Natural killer cell treated with Interleukin-12 subunit alpha and Interleukin-12 subunit beta and Interleukin-15 and Interleukin-18, amount 100 ng/mL, for 72 hours (primary cell): Measurements from ENCODE around the gene CTNNBL1. TPM values are rescaled to one million over a fixed set of nuclear protein-coding genes. Genes with fewer than 3 reads are reported as not detected.
"Not testable (repeated sequence)": the region's sequence is repeated elsewhere in the genome, so short reads cannot be mapped to it uniquely, and the experiment has no call there.

Source experiments
- ATAC-seq, 2 donors: fragments of 150-1000 bp; cut with Tn5 transposase in 1 of 2; sonication (Bioruptor Pico), chemical (Tn5 transposase) in 1 of 2; 2 replicates each; pipeline ENCODE4 v1.10.0; 2021
- DNase-seq: peaks from one replicate; pipeline ENCODE4 v3.0.0; 2022; ENCODE audit warnings: low spot score
- H3K27ac Mint-ChIP-seq, 2 donors: 1 replicate in 1 of 2; 2 replicates in 1 of 2; pipeline ENCODE4 v1.8.0; 2022; ENCODE audit warnings: mixed read lengths in 2 of 2, mild to moderate bottlenecking in 1 of 2, moderate library complexity in 1 of 2
- H3K27me3 Mint-ChIP-seq, 2 donors: 1 replicate in 1 of 2; 2 replicates in 1 of 2; pipeline ENCODE4 v1.8.0; 2022; ENCODE audit warnings: mixed read lengths in 2 of 2
- H3K36me3 Mint-ChIP-seq: one replicate; pipeline ENCODE4 v1.8.0; 2022; ENCODE audit warnings: mixed read lengths
- H3K4me1 Mint-ChIP-seq, 2 donors: 1 replicate in 1 of 2; 2 replicates in 1 of 2; pipeline ENCODE4 v1.8.0; 2022; ENCODE audit warnings: low read depth in 2 of 2, mixed read lengths in 2 of 2, mild to moderate bottlenecking in 1 of 2
- H3K4me3 Mint-ChIP-seq: one replicate; pipeline ENCODE4 v1.8.0; 2022; ENCODE audit warnings: mixed read lengths
- H3K9me3 Mint-ChIP-seq: 2 replicates; pipeline ENCODE4 v1.8.0; 2022; ENCODE audit warnings: mixed read lengths
- total RNA-seq, 2 donors: library from RNA; stranded (reverse); gene quantifications; one replicate each; pipeline ENCODE4 v1.2.3, GENCODE V29; 2022

CTNNBL1 gene
- total RNA-seq, 2 donors from 2014 or later = 80.9 to 95.9 TPM

DNA sequence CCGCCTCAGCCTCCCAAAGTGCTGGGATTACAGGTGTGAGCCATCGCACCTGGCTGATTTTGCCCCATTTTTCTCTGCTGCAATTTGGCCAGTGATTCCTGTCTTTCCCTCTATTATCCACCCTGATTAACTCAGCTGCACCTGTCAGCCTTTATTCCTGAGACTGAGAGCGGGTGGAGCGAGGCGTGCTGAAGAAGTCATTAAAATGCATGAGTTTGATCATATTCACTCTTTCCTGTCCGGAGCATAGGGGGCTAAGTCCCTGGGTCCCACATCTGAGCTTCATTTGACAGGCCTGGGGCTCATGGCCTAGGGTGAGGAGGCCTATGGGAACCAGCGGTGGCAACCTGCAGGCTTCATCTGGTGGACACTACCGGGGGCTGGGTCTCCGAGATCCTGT lies 25.7 kb upstream of the CTNNBL1 start:
- H3K27ac Mint-ChIP-seq = no peak overlapping the region
- H3K36me3 Mint-ChIP-seq = peaks cover 6% of the 10 kb centered on the region
- no peak for DNase-seq
- no peak for ATAC-seq
- peaks cover 4 to 7% of the 10 kb centered on the region in 2 donors for H3K4me1 Mint-ChIP-seq
- no peaks in the 10 kb centered on the region for H3K9me3 Mint-ChIP-seq
- H3K27me3 Mint-ChIP-seq = peaks cover 22 to 33% of the 10 kb centered on the region in 2 donors
- H3K4me3 Mint-ChIP-seq = no peak overlapping the region

DNA sequence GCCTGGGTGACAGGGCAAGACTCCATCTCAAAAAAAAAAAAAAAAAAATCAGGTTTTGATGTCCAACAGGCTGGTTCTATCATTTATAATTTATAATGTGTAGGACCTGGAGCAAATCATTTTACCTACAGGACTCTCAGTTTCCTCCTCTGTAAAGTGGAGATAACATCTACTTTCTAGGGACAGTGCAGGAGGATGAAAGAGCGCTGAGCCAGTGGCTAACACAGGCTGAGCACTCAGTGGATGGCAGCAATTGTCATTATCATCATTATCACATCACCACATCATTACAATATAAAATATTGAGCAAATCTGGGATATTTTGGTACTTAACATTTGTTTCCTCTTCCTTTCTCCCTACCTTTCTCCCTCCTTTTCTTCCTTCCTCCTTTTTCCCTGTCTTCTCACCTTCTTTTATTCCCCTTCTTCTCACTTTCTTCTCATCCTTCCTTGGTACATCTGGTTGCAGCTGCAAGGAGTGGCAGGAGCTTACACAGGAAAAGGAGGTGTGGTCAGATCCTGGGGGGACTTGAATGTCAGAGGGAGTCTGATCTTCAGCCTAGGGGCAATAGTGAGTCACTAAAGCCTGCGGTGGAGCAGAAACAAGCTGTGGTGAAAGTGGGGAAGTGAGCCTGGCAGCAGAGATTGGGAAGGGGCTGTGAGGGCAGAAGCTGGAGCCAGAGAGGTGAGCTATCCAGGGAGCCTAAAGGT lies 24.6 kb upstream of the CTNNBL1 start:
- H3K4me3 Mint-ChIP-seq = no peak overlapping the region
- peaks cover 23 to 33% of the 10 kb centered on the region in 2 donors for H3K27me3 Mint-ChIP-seq
- peaks cover 6% of the 10 kb centered on the region for H3K36me3 Mint-ChIP-seq
- no peaks in the 10 kb centered on the region for H3K9me3 Mint-ChIP-seq
- ATAC-seq (peak; percentile 51 to 52), DNase-seq (no peak)
- no peak overlapping the region for H3K27ac Mint-ChIP-seq
- H3K4me1 Mint-ChIP-seq = peaks cover 4 to 7% of the 10 kb centered on the region in 2 donors

DNA sequence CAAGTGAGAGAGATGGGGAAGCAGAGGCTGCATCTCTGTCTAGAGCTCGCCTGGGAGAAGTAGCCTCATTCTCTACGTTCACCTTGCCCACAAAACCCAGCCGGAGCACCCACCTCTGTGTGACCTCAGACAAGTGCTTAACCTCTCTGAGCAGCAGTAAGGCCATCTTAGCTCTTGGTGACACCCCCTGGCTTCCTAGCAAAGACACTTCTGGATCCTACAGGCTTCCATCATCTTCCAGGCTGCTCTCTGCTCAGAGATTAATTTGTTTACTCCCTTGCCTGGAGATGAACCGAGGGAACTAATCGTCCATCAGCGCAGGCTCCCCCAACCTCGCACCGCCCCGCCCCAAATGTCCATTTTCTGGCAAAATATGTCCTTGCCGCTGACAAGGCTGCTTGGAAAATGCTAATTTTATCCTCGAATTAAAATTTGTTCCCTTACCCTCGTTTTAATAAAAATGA lies 24.0 kb upstream of the CTNNBL1 start:
- Mint-ChIP-seq H3K27me3 (peaks cover 22 to 36% of the 10 kb centered on the region in 2 donors), H3K27ac (no peak overlapping the region), H3K36me3 (peaks cover under 1% of the 10 kb centered on the region), H3K4me1 (peaks cover 4 to 7% of the 10 kb centered on the region in 2 donors), H3K9me3 (no peaks in the 10 kb centered on the region), H3K4me3 (no peak overlapping the region)
- DNase-seq (no peak), ATAC-seq (no peak)

DNA sequence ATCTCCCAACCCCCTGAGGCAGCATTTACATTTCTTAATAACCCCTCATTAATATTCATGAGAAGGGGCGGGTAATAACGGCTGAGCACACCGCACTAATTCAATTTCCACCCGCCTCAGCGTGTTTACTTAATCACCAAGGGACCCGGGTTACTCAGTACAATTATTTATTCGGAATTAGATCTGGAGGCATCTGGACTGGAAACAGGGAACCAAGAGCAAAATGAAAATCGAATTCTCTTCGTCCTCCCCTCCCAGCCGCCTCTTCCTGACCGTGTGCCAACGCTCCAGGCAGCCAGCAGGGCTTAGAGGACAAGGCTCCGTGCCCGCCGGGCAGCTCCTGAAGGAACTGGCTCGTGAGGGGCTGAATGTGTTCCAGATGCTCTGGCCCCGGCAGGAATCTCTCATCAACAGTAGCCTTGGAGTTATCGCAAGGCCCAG lies 23.5 kb upstream of the CTNNBL1 start:
- Mint-ChIP-seq H3K27me3 (peaks cover 24 to 36% of the 10 kb centered on the region in 2 donors), H3K36me3 (no peaks in the 10 kb centered on the region), H3K4me1 (peaks cover 4 to 7% of the 10 kb centered on the region in 2 donors), H3K9me3 (no peaks in the 10 kb centered on the region), H3K4me3 (no peak overlapping the region), H3K27ac (no peak overlapping the region)
- DNase-seq = no peak
- ATAC-seq = no peak

DNA sequence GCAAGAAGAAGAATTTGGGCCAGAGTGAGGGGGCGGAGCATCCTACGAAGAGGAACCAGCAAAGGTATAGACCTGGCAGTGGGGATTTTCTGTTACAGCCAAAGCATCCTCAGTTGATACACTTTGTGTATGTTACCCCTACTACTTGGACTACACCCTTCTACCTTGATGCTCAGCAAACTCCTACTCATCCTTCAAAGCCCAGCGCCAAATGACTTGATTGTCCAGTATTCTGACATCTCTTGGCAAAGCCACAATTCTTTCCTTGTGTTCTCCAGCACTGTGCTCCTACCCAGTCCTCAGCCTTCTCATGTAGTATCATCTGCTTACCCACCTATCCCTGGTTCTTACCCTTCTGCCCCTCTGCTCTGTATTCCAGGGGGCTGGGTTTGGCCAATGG lies 21.7 kb upstream of the CTNNBL1 start:
- Mint-ChIP-seq H3K9me3 (no peaks in the 10 kb centered on the region), H3K4me1 (peaks cover 4 to 7% of the 10 kb centered on the region in 2 donors), H3K36me3 (no peaks in the 10 kb centered on the region), H3K27me3 (peaks cover 40 to 41% of the 10 kb centered on the region in 2 donors), H3K27ac (no peak overlapping the region), H3K4me3 (no peak overlapping the region)
- DNase-seq (no peak), ATAC-seq (no peak)

DNA sequence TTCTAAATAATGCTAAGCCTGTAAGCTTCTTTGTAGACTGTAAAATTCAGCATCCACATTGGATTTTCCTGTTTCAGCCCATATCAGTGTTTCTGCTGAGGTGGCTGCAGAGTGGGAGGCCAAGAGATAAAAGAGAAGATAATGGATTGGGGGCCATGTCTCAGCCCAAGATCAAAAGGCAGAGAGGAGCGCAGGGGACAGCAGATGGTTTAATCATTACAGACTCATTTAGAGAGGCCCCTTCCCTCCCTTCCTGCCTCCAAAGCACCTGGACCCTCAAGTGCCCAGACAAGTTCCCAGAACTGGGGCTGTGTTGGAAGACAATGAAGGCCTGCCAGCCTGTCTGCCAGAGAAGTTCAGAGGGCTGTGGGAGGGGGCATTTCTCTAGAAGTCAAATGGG lies 20.4 kb upstream of the CTNNBL1 start:
- DNase-seq = no peak
- ATAC-seq = no peak
- no peaks in the 10 kb centered on the region for H3K36me3 Mint-ChIP-seq
- peaks cover 50 to 54% of the 10 kb centered on the region in 2 donors for H3K27me3 Mint-ChIP-seq
- H3K4me1 Mint-ChIP-seq = peaks cover 4 to 7% of the 10 kb centered on the region in 2 donors
- H3K9me3 Mint-ChIP-seq = no peaks in the 10 kb centered on the region
- no peak overlapping the region for H3K4me3 Mint-ChIP-seq
- no peak overlapping the region for H3K27ac Mint-ChIP-seq

DNA sequence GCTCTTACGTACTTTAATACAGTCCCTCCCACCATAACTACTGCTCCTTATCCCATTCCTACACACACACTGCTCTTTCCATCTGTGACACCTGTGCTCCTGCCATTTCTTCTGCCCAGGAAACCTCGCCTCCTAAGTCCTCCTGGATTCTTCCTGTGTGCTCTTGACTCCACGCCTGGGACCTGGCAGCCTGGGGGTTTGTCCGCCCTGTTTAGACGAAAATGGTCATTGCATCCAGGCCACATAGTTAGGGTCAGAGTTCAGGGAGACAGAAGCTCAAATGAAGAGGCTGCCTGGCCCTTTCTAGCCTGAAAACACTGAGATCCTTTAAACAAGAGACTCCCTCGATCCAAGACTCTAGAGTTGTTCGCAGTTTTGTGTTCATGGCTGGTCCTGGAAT lies 17.4 kb upstream of the CTNNBL1 start:
- H3K27me3 Mint-ChIP-seq = peaks cover 39 to 51% of the 10 kb centered on the region in 2 donors

DNA sequence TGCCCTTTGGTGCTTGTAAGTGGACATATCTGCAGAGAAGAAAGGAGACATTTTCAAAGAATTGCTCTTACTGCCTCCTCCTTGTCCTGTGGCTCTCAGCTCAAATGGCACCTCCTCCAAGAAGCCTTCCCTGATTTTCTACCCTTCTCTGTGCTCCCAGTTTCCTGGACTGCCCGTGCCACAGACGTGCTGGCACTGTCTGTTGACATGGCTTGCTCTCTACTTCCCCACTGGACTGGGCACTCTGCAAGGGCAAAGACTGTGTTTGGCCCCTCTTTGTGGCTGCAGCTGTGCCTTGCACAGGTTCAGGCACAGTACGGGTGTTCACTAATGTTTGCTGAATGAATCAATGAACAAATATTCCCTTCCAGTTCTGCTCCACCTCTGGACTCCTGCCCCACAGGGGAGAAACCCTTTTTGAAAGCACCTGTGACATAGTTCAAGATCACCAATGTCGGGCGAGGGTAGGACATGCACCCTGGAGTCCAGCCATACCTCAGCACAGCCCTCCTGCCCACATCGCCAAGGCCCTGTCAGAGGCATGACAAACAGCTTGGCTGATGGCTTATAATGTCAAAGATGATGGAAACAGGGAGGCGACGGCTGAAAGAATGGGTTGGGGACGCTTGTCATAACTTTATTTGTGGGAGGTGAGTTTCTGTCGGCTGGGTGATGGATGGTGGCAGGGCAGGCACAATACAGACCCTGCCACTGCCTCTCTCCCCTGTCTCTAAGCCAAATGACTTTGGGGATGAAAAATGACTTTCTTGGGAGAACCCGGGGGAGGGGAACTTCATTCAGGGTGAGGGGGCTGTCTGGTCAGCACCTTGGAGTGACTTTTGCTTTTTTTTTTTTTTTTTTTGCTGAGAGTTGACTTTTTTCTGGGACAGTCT lies 15.6 kb upstream of the CTNNBL1 start:
- peaks cover 0 to 2% of the 10 kb centered on the region in 2 donors for H3K4me1 Mint-ChIP-seq
- H3K27me3 Mint-ChIP-seq = peaks cover 31 to 61% of the 10 kb centered on the region in 2 donors
- DNase-seq = no peak
- H3K4me3 Mint-ChIP-seq = no peak overlapping the region
- H3K9me3 Mint-ChIP-seq = no peaks in the 10 kb centered on the region
- no peaks in the 10 kb centered on the region for H3K36me3 Mint-ChIP-seq
- peak in 1 of 2 donors; percentile 41 for ATAC-seq
- no peak overlapping the region for H3K27ac Mint-ChIP-seq

More for the DNA sequence above, 17.4 kb upstream of the CTNNBL1 start:
- Mint-ChIP-seq H3K4me1 (peaks cover 0 to 2% of the 10 kb centered on the region in 2 donors), H3K36me3 (no peaks in the 10 kb centered on the region), H3K4me3 (no peak overlapping the region), H3K27ac (no peak overlapping the region), H3K9me3 (no peaks in the 10 kb centered on the region)
- DNase-seq (no peak), ATAC-seq (no peak)

DNA sequence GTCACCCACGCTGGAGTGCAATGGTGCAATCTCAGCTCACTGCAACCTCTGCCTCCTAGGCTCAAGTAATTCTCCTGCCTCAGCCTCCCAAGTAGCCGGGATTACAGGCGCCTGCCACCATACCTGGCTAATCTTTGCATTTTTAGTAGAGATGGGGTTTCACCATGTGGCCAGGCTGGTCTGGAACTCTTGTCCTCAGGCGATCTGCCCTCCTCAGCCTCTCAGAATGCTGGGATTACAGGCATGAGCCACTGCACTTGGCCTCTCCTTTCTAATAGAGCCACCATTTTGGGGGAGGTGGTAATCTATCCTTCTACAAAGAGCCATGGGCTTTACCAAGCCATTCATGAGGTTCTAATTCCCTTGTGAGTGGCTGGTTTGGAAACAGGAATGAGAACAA lies 14.1 kb upstream of the CTNNBL1 start:
- H3K9me3 Mint-ChIP-seq, H3K27ac Mint-ChIP-seq, DNase-seq, ATAC-seq, H3K36me3 Mint-ChIP-seq, H3K4me1 Mint-ChIP-seq, H3K4me3 Mint-ChIP-seq: not testable (repeated sequence)
- peaks cover 26 to 52% of the 10 kb centered on the region in 2 donors for H3K27me3 Mint-ChIP-seq

DNA sequence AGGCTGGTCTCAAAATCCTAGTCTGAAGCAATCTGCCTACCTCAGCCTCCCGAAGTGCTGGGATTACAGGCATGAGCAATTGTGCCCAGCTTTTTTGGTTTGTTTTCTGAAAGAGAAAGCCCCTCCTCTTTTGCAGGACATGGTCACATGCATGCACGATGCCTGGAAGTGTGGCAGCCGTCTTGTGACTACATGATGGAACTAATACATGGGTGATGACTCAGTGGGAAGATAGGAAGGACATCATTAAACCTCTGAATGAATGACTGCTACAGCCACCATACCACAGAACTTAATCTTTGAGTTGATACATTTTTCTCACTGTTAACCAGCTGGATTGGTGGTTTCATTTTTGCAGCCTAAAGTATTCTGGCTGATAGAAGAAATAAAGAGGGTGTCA lies 13.4 kb upstream of the CTNNBL1 start:
- DNase-seq = no peak
- no peaks in the 10 kb centered on the region for H3K9me3 Mint-ChIP-seq
- peaks cover 24 to 55% of the 10 kb centered on the region in 2 donors for H3K27me3 Mint-ChIP-seq
- no peaks in the 10 kb centered on the region for H3K36me3 Mint-ChIP-seq
- peaks cover 2 to 4% of the 10 kb centered on the region in 2 donors for H3K4me1 Mint-ChIP-seq
- H3K4me3 Mint-ChIP-seq = no peak overlapping the region
- no peak overlapping the region for H3K27ac Mint-ChIP-seq
- ATAC-seq = no peak

DNA sequence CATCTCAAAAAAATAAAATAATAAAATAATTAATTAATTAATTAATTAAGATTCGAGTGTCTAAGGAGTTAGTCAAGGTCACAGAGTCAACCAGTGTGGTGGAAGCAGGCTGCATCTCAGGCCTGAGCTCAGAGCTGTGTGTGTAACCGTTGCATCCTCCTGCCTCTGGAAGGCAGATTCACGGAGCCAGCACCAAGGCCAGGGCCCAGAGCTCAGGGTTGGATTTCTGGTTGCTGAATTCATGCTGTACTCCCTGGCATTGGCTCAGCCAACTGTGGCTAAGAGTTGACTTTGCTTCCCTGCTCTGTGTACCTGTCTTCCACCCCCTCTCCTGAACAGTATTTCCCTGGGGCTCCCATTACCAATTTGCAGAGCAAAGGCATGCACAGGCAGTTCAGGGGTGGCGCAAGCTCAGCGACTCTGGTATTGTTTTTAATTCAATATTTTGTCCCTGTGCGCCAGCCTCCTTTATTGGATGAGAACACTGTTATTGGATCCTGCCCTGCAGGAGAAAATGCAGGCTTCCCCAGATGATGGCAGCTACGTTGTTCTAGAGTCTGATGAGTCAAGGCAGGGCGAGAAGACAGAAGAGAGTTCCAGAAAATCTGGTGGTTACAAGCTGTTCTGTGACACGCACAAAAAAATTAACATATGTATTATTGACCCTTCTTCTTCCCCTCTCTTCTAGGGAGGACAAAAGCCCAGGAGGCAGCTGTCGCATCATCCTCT lies 12.3 kb upstream of the CTNNBL1 start:
- no peak overlapping the region for H3K27ac Mint-ChIP-seq
- ATAC-seq (no peak), DNase-seq (no peak)
- no peaks in the 10 kb centered on the region for H3K36me3 Mint-ChIP-seq
- H3K27me3 Mint-ChIP-seq = peaks cover 20 to 45% of the 10 kb centered on the region in 2 donors
- no peaks in the 10 kb centered on the region for H3K9me3 Mint-ChIP-seq
- H3K4me1 Mint-ChIP-seq = peaks cover 6 to 9% of the 10 kb centered on the region in 2 donors
- H3K4me3 Mint-ChIP-seq = no peak overlapping the region

DNA sequence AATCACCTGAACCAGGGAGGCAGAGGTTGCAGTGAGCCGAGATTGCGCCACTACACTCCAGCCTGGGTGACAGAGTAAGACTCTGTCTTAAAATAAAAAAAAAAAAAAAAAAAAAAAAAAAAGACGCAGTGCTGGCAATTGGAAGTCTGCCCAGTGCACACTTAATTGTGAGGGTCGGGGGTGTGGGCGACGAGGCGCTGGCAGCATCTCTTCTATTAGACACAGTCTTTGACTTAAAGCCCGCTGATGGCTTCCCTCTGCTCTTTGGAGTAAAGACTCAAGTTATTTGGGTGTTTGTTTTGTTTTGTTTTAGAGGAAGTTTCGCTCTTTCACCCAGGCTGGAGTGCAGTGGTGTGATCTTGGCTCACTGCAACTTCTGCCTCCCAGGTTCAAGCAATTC lies 10.7 kb upstream of the CTNNBL1 start:
- H3K27ac Mint-ChIP-seq, ATAC-seq, H3K4me3 Mint-ChIP-seq, DNase-seq, H3K36me3 Mint-ChIP-seq, H3K9me3 Mint-ChIP-seq: not testable (repeated sequence)
- peaks cover 21 to 25% of the 10 kb centered on the region in 2 donors for H3K4me1 Mint-ChIP-seq
- peaks cover 20 to 36% of the 10 kb centered on the region in 2 donors for H3K27me3 Mint-ChIP-seq

DNA sequence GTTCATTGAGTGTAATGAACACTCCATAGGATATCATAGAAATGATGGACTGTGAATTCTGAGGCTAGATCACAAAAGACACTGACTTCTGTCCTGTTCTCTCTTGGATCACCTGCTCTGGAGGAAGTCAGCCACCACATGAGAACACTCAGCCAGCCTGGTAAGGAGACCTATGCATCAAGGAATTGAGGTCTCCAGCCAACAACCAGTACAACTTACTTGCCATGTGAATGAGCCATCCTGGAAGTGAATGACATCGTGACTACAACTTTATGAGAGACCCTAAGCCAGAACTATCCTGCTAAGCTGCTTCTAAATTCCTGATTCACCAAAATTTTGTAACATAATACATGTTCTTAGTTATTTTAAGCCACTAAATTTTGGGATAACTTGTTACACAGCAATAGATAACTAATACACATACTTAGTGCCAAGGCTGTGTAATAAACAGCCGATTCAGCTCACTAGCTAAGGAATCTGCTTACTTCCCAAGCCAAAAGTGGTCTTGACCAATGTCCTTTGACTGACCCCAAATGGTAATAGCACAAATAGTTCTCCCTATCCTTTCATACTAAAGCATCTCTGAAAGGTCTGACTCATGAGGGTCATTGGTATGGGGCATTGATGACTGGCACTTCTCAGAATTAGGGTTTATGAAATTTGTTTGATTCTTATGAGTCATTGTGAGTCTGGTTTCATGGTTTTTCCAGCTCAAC lies 6.9 kb upstream of the CTNNBL1 start:
- peak overlapping the region; percentile 27 to 61 for H3K27ac Mint-ChIP-seq
- H3K4me3 Mint-ChIP-seq = peak overlapping the region; percentile 56
- H3K27me3 Mint-ChIP-seq = peaks cover 26 to 50% of the 10 kb centered on the region in 2 donors
- H3K9me3 Mint-ChIP-seq = no peaks in the 10 kb centered on the region
- H3K4me1 Mint-ChIP-seq = peaks cover 19 to 31% of the 10 kb centered on the region in 2 donors
- H3K36me3 Mint-ChIP-seq = no peaks in the 10 kb centered on the region
- ATAC-seq (peak; percentile 85 to 88), DNase-seq (no peak)
